ENCODE measurements around the gene FBXW11.

DNA sequence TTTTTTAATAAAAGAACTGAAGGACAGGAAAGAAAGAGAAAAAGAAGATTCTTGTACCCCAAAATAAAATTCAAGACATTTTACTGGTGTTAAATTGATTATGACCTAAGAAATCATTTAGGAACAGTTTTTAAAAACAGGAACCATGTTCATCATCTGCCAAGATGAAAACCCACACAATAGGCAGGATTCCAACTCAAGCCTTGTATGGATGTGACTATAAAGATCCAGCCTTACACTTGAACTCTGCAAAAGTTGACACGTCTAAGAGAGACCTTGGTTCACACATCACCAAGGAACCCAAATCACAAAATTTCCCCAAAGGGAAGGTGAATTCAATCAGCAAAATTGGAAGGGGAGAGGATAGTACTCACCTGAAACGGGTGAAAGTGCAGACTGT lies 138.2 kb downstream of the FBXW11 start:
- TF ChIP-seq ZNF384 (IDR thresholded peaks at IDR 0.05) (no peak), LEF1 (IDR thresholded peaks at IDR 0.05; ENCODE audit: borderline replicate concordance) (no peak), HDGF (IDR thresholded peaks at IDR 0.05; ENCODE audit: borderline replicate concordance) (no peak), TARDBP (IDR thresholded peaks at IDR 0.05) (no peak), FOXM1 (IDR thresholded peaks at IDR 0.05; ENCODE audit: borderline replicate concordance) (no peak)
- TF ChIP-seq, protein P1, sequence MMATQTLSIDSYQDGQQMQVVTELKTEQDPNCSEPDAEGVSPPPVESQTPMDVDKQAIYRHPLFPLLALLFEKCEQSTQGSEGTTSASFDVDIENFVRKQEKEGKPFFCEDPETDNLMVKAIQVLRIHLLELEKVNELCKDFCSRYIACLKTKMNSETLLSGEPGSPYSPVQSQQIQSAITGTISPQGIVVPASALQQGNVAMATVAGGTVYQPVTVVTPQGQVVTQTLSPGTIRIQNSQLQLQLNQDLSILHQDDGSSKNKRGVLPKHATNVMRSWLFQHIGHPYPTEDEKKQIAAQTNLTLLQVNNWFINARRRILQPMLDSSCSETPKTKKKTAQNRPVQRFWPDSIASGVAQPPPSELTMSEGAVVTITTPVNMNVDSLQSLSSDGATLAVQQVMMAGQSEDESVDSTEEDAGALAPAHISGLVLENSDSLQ (IDR thresholded peaks at IDR 0.05): no peak
